ENCODE results near the gene FCGR2B.

Gene FCGR2B

DNA sequence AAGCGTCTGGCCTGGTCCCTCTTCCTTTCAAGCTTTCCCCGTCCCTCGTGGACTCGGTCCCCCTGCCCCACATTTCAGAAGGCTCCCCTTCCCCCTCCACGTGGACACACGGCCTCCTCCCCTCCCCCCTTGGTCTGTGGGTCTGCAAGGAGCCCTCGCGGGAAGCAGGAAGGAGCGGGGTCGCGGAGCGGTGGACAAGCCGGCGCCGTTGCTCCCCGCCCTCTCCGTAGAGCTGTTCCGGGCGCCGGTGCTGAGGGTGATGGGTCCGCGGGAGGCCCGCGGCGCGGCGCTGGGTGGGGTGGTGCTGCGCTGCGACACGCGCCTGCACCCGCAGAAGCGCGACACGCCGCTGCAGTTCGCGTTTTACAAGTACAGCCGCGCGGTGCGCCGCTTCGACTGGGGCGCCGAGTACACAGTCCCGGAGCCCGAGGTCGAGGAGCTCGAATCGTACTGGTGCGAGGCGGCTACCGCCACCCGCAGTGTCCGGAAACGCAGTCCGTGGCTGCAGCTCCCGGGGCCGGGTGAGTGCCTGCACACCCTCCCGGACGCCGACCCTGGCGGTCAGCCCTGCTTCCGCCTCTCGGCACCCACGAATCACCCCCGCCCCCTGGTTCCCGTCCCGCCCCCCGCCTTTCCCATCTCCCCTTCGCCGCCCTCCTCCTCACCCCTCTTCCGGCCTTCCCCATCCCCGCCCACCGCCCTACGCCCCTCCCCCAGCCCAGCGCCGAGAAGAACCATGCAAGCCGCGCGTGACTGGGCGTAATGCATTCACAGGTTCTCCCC lies 63.7 kb downstream of the FCGR2B start:
- no peaks in the 10 kb centered on the region for H3K9me3 ChIP-seq (ENCODE audit: severe bottlenecking)
- no peaks in the 10 kb centered on the region for H3K36me3 ChIP-seq (ENCODE audit: low read depth)
- DNase-seq (ENCODE audit: low spot score) = peak; percentile 88
- H3K4me3 ChIP-seq (ENCODE audit: severe bottlenecking) = peak overlapping the region; percentile 86
- H3K27me3 ChIP-seq (ENCODE audit: insufficient read depth, poor library complexity, severe bottlenecking) = no peaks in the 10 kb centered on the region
- peak overlapping the region; percentile 92 for H3K27ac ChIP-seq (ENCODE audit: poor library complexity, severe bottlenecking)
- TF ChIP-seq, protein P1, sequence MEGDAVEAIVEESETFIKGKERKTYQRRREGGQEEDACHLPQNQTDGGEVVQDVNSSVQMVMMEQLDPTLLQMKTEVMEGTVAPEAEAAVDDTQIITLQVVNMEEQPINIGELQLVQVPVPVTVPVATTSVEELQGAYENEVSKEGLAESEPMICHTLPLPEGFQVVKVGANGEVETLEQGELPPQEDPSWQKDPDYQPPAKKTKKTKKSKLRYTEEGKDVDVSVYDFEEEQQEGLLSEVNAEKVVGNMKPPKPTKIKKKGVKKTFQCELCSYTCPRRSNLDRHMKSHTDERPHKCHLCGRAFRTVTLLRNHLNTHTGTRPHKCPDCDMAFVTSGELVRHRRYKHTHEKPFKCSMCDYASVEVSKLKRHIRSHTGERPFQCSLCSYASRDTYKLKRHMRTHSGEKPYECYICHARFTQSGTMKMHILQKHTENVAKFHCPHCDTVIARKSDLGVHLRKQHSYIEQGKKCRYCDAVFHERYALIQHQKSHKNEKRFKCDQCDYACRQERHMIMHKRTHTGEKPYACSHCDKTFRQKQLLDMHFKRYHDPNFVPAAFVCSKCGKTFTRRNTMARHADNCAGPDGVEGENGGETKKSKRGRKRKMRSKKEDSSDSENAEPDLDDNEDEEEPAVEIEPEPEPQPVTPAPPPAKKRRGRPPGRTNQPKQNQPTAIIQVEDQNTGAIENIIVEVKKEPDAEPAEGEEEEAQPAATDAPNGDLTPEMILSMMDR (IDR thresholded peaks at IDR 0.05; ENCODE audit: poor library complexity, severe bottlenecking) = no peak
- ATAC-seq (ENCODE audit: low read depth) = peak; percentile 66
- peaks cover 26% of the 10 kb centered on the region for H3K4me1 ChIP-seq (ENCODE audit: insufficient read depth, poor library complexity, severe bottlenecking)

DNA sequence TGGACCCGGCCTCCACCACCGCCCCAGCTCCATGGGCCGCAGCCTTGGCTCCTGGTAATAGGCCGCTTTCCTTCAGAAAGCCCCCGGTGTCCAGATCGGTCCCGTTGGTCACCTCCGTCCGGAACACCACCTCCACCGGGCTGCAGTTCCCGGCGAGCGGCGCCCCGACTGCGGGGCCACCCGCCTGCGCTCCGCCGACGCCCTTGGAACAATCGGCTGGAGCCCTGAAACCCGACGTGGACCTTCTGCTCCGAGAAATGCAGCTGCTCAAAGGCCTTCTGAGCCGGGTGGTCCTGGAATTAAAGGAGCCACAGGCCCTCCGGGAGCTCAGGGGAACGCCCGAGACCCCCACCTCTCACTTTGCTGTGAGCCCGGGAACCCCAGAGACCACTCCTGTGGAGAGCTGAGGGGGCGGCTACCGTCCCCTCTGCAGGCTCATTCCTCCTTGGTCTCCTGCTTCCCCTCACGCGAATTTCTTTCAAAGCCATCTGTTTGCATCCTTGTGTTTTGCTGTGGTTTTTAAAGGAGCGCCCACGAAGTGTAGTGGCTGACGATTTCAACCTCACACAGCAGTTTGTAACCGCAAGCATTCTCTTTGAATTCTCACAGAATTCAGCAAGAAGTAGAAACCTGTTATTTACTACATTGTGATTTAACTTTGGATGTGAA lies 64.4 kb downstream of the FCGR2B start:
- no peaks in the 10 kb centered on the region for H3K27me3 ChIP-seq (ENCODE audit: insufficient read depth, poor library complexity, severe bottlenecking)
- TF ChIP-seq, protein P1 (IDR thresholded peaks at IDR 0.05; ENCODE audit: poor library complexity, severe bottlenecking) = no peak
- DNase-seq (ENCODE audit: low spot score) (no peak), ATAC-seq (ENCODE audit: low read depth) (no peak; the same call in 2 of the 3 replicates)
- H3K27ac ChIP-seq (ENCODE audit: poor library complexity, severe bottlenecking) = peak overlapping the region; percentile 92
- H3K4me3 ChIP-seq (ENCODE audit: severe bottlenecking) = peak overlapping the region; percentile 86
- no peaks in the 10 kb centered on the region for H3K36me3 ChIP-seq (ENCODE audit: low read depth)
- H3K4me1 ChIP-seq (ENCODE audit: insufficient read depth, poor library complexity, severe bottlenecking) = peaks cover 20% of the 10 kb centered on the region
- no peaks in the 10 kb centered on the region for H3K9me3 ChIP-seq (ENCODE audit: severe bottlenecking)
